Endothelial cell of umbilical vein (primary cell): ENCODE measurements around the gene CDK5RAP2. TPM values are rescaled to one million over a fixed set of nuclear protein-coding genes. Genes with fewer than 3 reads are reported as not detected.

Experiments
- BruUV-seq: library from RNA; stranded (reverse); fragments of 400-500 nt; replicated peaks from 2 replicates; lab custom pipeline; 2021; lab: Mats Ljungman, UMichigan
- CTCF ChIA-PET: fragments of 300-600, 350-600 bp; sonication (Branson Sonifier 250); formaldehyde crosslinking; loops from one replicate; lab custom pipeline; 2021; ENCODE audit warnings: antibody characterized with exemption, inconsistent platforms; lab: Charles Lee
- POLR2A ChIA-PET: fragments of 300-600, 350-600 bp; sonication (Branson Sonifier 250); formaldehyde crosslinking; loops from one replicate; lab custom pipeline; 2021; ENCODE audit warnings: antibody characterized with exemption, inconsistent platforms; lab: Charles Lee
- DNase-seq: peaks from one replicate; pipeline ENCODE4 v3.0.0-alpha.2; 2011; ENCODE audit warnings: low read depth, low spot score
- FAIRE-seq: peaks from 2 replicates; lab custom pipeline; 2011; peaks lifted over from hg19 to GRCh38; lab: Jason Lieb, UNC
- H2AFZ ChIP-seq: 2 replicates; pipeline ENCODE4 v1.6.0; 2012; ENCODE audit warnings: low read depth, low read length, control low read depth, inconsistent platforms
- H3K27ac ChIP-seq: 2 replicates; pipeline ENCODE4 v1.5.1; 2011; ENCODE audit warnings: low read depth, mild to moderate bottlenecking, control low read depth, low read length, moderate library complexity; ENCODE audit not compliant: insufficient read depth
- H3K27me3 ChIP-seq, 2 experiments: 2 replicates each; pipeline versions ENCODE4 v1.6.0 to v1.6.1; 2011; ENCODE audit warnings: low read length in 2 of 2, mixed read lengths in 1 of 2; ENCODE audit not compliant: control insufficient read depth in 2 of 2, insufficient read depth in 2 of 2
- H3K36me3 ChIP-seq, 2 experiments: 2 replicates in 1 of 2; 3 replicates in 1 of 2; pipeline ENCODE4 v1.5.1; 2011; ENCODE audit warnings: low read length in 2 of 2, mild to moderate bottlenecking in 1 of 2, moderate library complexity in 1 of 2; ENCODE audit not compliant: control insufficient read depth in 2 of 2, insufficient read depth in 2 of 2; ENCODE audit errors: extremely low read depth in 1 of 2
- H3K4me1 ChIP-seq: 3 replicates; pipeline ENCODE4 v1.5.1; 2011; ENCODE audit warnings: mild to moderate bottlenecking, low read length; ENCODE audit not compliant: control insufficient read depth, insufficient read depth; ENCODE audit errors: extremely low read depth
- H3K4me2 ChIP-seq: 2 replicates; pipeline ENCODE4 v1.6.1; 2011; ENCODE audit warnings: low read length, control low read depth, mixed read lengths; ENCODE audit not compliant: insufficient read depth
- H3K4me3 ChIP-seq, 3 experiments: fragments of 200-600 bp in 1 of 3; sonication (generic), shearing (Covaris generic) in 1 of 3; replicated peaks in 1 of 3; 2 replicates each; pipeline ENCODE4 v1.5.1; 2011 to 2016; ENCODE audit warnings: control low read depth in 3 of 3, low read length in 3 of 3, mild to moderate bottlenecking in 2 of 3, inconsistent platforms in 1 of 3, low read depth in 1 of 3, moderate library complexity in 1 of 3; ENCODE audit not compliant: insufficient read depth in 1 of 3
- H3K79me2 ChIP-seq: 2 replicates; pipeline ENCODE4 v1.6.0; 2012; ENCODE audit warnings: low read length, inconsistent platforms; ENCODE audit not compliant: control insufficient read depth, insufficient read depth
- H3K9ac ChIP-seq: replicated peaks from 2 replicates; pipeline ENCODE3; 2011; ENCODE audit warnings: low read length, control low read depth; ENCODE audit not compliant: insufficient read depth; ENCODE audit errors: extremely low read depth
- H3K9me1 ChIP-seq: replicated peaks from 3 replicates; pipeline ENCODE4 v1.6.0; 2011; ENCODE audit warnings: mild to moderate bottlenecking, low read length; ENCODE audit not compliant: control insufficient read depth, insufficient read depth; ENCODE audit errors: extremely low read depth
- H3K9me3 ChIP-seq: replicated peaks from 2 replicates; pipeline ENCODE4 v1.5.1; 2012; ENCODE audit warnings: low read length, inconsistent platforms; ENCODE audit not compliant: control insufficient read depth, insufficient read depth
- H4K20me1 ChIP-seq: replicated peaks from 2 replicates; pipeline ENCODE3; 2011; ENCODE audit warnings: mild to moderate bottlenecking, low read length; ENCODE audit not compliant: control insufficient read depth, insufficient read depth; ENCODE audit errors: extremely low read depth
- CTCF ChIP-seq, 2 donors: IDR thresholded peaks; 1 replicate in 1 of 2; 2 replicates in 1 of 2; pipeline ENCODE4 v1.5.1; 2011; ENCODE audit warnings: low read length in 2 of 2, mild to moderate bottlenecking in 2 of 2, moderate library complexity in 2 of 2, control low read depth in 1 of 2, inconsistent platforms in 1 of 2, low read depth in 1 of 2; ENCODE audit not compliant: insufficient read depth in 1 of 2; ENCODE audit errors: extremely low read depth in 1 of 2
- EZH2 ChIP-seq: IDR thresholded peaks from 2 replicates; pipeline ENCODE4 v1.6.1; 2012; ENCODE audit warnings: borderline replicate concordance, low read depth, mild to moderate bottlenecking, moderate library complexity, low read length, inconsistent platforms; ENCODE audit not compliant: severe bottlenecking
- FOS ChIP-seq: IDR thresholded peaks from 2 replicates; pipeline ENCODE4 v1.6.1; 2011; ENCODE audit warnings: mild to moderate bottlenecking, low read length, moderate library complexity, borderline replicate concordance; ENCODE audit not compliant: insufficient read depth
- GATA2 ChIP-seq: IDR thresholded peaks from 2 replicates; pipeline ENCODE4 v1.7.0; 2011; ENCODE audit warnings: low read depth, mild to moderate bottlenecking, moderate library complexity, mixed read lengths, low read length; ENCODE audit not compliant: insufficient read length, insufficient read depth
- JUN ChIP-seq: IDR thresholded peaks from 2 replicates; pipeline ENCODE4 v1.6.1; 2011; ENCODE audit warnings: borderline replicate concordance, low read depth; ENCODE audit not compliant: insufficient read length, insufficient read depth
- MAX ChIP-seq: IDR thresholded peaks from 2 replicates; pipeline ENCODE4 v1.6.1; 2011; ENCODE audit not compliant: insufficient read depth, insufficient read length
- MYC ChIP-seq: IDR thresholded peaks from one replicate; pipeline ENCODE4 v1.6.1; 2011; ENCODE audit warnings: mild to moderate bottlenecking, low read depth, low read length
- POLR2A ChIP-seq: IDR thresholded peaks from 2 replicates; pipeline ENCODE4 v1.6.1; 2012; ENCODE audit warnings: low read depth, mild to moderate bottlenecking, control low read depth, low read length
- POLR2AphosphoS5 ChIP-seq: IDR thresholded peaks from 2 replicates; pipeline ENCODE4 v1.6.1; 2012; ENCODE audit warnings: low read depth, mild to moderate bottlenecking, control low read depth, low read length, moderate library complexity; ENCODE audit not compliant: insufficient read depth
- dilution Hi-C: fragments of 300-500 bp; cut with MboI; formaldehyde crosslinking; loops from one replicate; pipeline ENCODE4 v1.15.0; 2019; ENCODE audit warnings: low sequenced_read_pairs; ENCODE audit not compliant: extremely low pct_ligation_motif_present
- intact Hi-C: fragments of 100-400 bp; cut with micrococcal nuclease; formaldehyde crosslinking; loops from one replicate; pipeline ENCODE4 v1.10.0; 2022
- polyA plus RNA-seq, 4 experiments: library from polyadenylated mRNA; depleted of rRNA in 3 of 4; stranded (reverse) in 3 of 4; unstranded in 1 of 4; fragments of >200 nt; gene quantifications; 2 replicates each; pipeline versions ENCODE4 v1.2.1 to v1.2.3, GENCODE V29; 2011 to 2012; ENCODE audit warnings: missing spikeins in 1 of 4
- total RNA-seq: library from RNA; stranded (reverse); gene quantifications from 2 replicates; pipeline ENCODE4 v1.2.3, GENCODE V29; 2021

CDK5RAP2 gene
- total and polyA plus RNA-seq, 2 donors (not counting 3 experiments of a cell fraction or from before 2014, with no cell fraction given) = 17.5 to 56.7 TPM

- intact Hi-C loops = no loop called here
- Histone ChIP-seq H3K27me3 (no peaks in the 10 kb centered on the region), H3K4me1 (no peaks in the 10 kb centered on the region), H4K20me1 (no peaks in the 10 kb centered on the region), H3K9me1 (no peaks in the 10 kb centered on the region), H2AFZ (no peak overlapping the region), H3K4me2 (no peak overlapping the region), H3K79me2 (no peaks in the 10 kb centered on the region), H3K36me3 (peaks cover 0 to 11% of the 10 kb centered on the region in 2 experiments), H3K9ac (no peak overlapping the region), H3K27ac (no peak overlapping the region), H3K9me3 (no peaks in the 10 kb centered on the region), H3K4me3 (no peak overlapping the region)
- no peak for DNase-seq
- dilution Hi-C loops = no loop called here
- CTCF ChIA-PET = interaction anchor here (1.4 to 2.1 kb wide), 2 partner anchors 11 to 21 kb away, joined by 4 to 7 read pairs; no protein-coding TSS in a partner anchor
- no peak for FAIRE-seq
- TF ChIP-seq FOS = no peak
- no peak for TF ChIP-seq JUN
- TF ChIP-seq GATA2 = no peak
- no peak for TF ChIP-seq MAX
- no peak for TF ChIP-seq POLR2AphosphoS5
- TF ChIP-seq POLR2A = no peak
- no peak for TF ChIP-seq EZH2
- TF ChIP-seq MYC = no peak
- no peak for TF ChIP-seq CTCF (IDR thresholded peaks at IDR 0.05; ENCODE audit: extremely low read depth in 1 of 2, insufficient read depth in 1 of 2, low read depth in 1 of 2, low read length in 2 of 2)
- POLR2A ChIA-PET = no interaction called here
- no TSS peak for BruUV-seq
Measured at GRCh38 chr9:120456218-120456617, 123.7 kb downstream of the CDK5RAP2 start.
